ENCODE measurements around the gene TMEM19. TPM values are rescaled to one million over a fixed set of nuclear protein-coding genes. Genes with fewer than 3 reads are reported as not detected.

TMEM19 gene
- total RNA-seq, 4 donors from 2014 or later = 19.6 to 31.4 (median 21.6) TPM

- TF ChIP-seq CTCF (IDR thresholded peaks at IDR 0.05; ENCODE audit: low read depth) = no peak
These were observed 45.8 kb downstream of the TMEM19 start for GRCh38 chr12:71731439-71732356.

- TF ChIP-seq CTCF (IDR thresholded peaks at IDR 0.05; ENCODE audit: low read depth) = no peak
These were observed 46.5 kb downstream of the TMEM19 start for GRCh38 chr12:71732357-71732712.

- TF ChIP-seq CTCF (IDR thresholded peaks at IDR 0.05; ENCODE audit: low read depth) = no peak
These were observed 51.3 kb downstream of the TMEM19 start for GRCh38 chr12:71737197-71737596.

- no peak for TF ChIP-seq CTCF (IDR thresholded peaks at IDR 0.05; ENCODE audit: low read depth)
These were observed 57.1 kb downstream of the TMEM19 start for GRCh38 chr12:71742998-71743397.

GRCh38 chr12:71744522-71745300 is 58.8 kb downstream of the TMEM19 start:
- TF ChIP-seq CTCF (IDR thresholded peaks at IDR 0.05; ENCODE audit: low read depth) = no peak

GRCh38 chr12:71746974-71747611 is 61.2 kb downstream of the TMEM19 start:
- TF ChIP-seq CTCF (IDR thresholded peaks at IDR 0.05; ENCODE audit: low read depth) = no peak
